Kidney epithelial cell (primary cell): ENCODE measurements around the gene FZD8. TPM values are rescaled to one million over a fixed set of nuclear protein-coding genes. Genes with fewer than 3 reads are reported as not detected.
A peak's percentile ranks its signal among the peaks of the same experiment; 100 is the strongest.

ENCODE experiments used
- DNase-seq: peaks from one replicate; pipeline ENCODE4 v3.0.0-alpha.2; 2010; ENCODE audit warnings: low read depth
- H3K27me3 ChIP-seq: 2 replicates; pipeline ENCODE4 v1.6.0; 2011; ENCODE audit warnings: low read length; ENCODE audit not compliant: control insufficient read depth, insufficient read depth
- H3K36me3 ChIP-seq: 2 replicates; pipeline ENCODE4 v1.5.1; 2011; ENCODE audit warnings: low read length; ENCODE audit not compliant: control insufficient read depth, insufficient read depth
- H3K4me3 ChIP-seq: 2 replicates; pipeline ENCODE4 v1.5.1; 2011; ENCODE audit warnings: low read depth, mild to moderate bottlenecking, control low read depth, low read length
- total RNA-seq: library from RNA; depleted of rRNA; stranded (reverse); fragments of >200 nt; gene quantifications from 2 replicates; pipeline ENCODE4 v1.2.3, GENCODE V29; 2015
- TF ChIP-seq, protein P1 (sequence below): IDR thresholded peaks from 2 replicates; pipeline ENCODE4 v1.5.1; 2011; ENCODE audit warnings: mild to moderate bottlenecking, moderate library complexity, low read length, control low read depth, inconsistent platforms; ENCODE audit not compliant: insufficient read depth, poor library complexity, severe bottlenecking

Gene FZD8
- total RNA-seq, 1 donor from 2014 or later: 12.7 TPM

DNA sequence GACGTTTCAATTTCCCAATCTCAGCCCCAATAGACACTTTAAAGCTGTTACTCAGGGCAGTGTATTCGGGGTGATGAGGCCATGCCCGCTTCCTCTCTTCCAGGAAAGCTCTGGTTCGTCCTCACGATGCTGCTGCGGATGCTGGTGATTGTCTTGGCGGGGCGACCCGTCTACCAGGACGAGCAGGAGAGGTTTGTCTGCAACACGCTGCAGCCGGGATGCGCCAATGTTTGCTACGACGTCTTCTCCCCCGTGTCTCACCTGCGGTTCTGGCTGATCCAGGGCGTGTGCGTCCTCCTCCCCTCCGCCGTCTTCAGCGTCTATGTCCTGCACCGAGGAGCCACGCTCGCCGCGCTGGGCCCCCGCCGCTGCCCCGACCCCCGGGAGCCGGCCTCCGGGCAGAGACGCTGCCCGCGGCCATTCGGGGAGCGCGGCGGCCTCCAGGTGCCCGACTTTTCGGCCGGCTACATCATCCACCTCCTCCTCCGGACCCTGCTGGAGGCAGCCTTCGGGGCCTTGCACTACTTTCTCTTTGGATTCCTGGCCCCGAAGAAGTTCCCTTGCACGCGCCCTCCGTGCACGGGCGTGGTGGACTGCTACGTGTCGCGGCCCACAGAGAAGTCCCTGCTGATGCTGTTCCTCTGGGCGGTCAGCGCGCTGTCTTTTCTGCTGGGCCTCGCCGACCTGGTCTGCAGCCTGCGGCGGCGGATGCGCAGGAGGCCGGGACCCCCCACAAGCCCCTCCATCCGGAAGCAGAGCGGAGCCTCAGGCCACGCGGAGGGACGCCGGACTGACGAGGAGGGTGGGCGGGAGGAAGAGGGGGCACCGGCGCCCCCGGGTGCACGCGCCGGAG lies 34.4 kb downstream of the FZD8 start:
- Histone ChIP-seq H3K27me3 (peaks cover 18% of the 10 kb centered on the region), H3K4me3 (peak overlapping the region; percentile 48), H3K36me3 (no peaks in the 10 kb centered on the region)
- TF ChIP-seq, protein P1, sequence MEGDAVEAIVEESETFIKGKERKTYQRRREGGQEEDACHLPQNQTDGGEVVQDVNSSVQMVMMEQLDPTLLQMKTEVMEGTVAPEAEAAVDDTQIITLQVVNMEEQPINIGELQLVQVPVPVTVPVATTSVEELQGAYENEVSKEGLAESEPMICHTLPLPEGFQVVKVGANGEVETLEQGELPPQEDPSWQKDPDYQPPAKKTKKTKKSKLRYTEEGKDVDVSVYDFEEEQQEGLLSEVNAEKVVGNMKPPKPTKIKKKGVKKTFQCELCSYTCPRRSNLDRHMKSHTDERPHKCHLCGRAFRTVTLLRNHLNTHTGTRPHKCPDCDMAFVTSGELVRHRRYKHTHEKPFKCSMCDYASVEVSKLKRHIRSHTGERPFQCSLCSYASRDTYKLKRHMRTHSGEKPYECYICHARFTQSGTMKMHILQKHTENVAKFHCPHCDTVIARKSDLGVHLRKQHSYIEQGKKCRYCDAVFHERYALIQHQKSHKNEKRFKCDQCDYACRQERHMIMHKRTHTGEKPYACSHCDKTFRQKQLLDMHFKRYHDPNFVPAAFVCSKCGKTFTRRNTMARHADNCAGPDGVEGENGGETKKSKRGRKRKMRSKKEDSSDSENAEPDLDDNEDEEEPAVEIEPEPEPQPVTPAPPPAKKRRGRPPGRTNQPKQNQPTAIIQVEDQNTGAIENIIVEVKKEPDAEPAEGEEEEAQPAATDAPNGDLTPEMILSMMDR: no peak
- DNase-seq: no peak

DNA sequence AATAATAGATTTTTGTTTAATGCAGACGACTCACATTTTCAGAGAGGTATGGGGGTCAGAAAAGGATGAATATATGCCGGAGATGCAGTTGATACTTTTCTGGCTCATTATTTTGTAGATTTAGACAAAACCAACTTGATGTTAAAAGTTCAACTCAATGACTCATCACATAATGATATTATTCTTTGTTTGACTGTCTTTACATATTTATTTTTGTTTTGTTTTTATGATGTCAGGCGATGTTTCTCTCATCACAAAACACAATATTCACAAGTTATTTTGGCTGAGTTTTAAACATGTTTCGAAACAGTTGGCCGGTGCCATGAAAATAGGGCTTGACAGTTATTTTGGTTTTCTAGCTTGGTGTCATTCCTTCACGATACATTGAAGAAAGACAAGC lies 35.7 kb downstream of the FZD8 start:
- Histone ChIP-seq H3K36me3 (no peaks in the 10 kb centered on the region), H3K27me3 (peaks cover 16% of the 10 kb centered on the region), H3K4me3 (no peak overlapping the region)
- TF ChIP-seq, protein P1: no peak
- no peak for DNase-seq

DNA sequence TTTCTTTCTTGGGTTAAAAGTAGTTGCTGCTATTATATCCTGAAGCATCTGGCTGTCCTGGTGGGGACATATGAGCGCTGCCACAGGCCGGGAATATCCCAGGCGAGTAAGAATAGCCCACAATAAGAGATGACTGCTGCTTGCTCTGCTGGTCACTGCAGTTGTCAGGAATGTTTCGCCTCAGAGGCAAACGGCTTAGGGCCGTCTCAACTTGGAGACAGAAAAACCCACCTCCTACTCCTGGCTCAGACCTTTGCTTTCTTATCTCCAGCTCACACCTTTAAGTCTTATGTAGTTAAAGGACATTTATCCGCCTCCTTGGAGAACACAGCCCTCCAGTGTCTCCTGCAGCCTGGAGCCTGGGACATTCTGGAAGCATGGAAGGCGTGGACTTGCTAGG lies 36.9 kb downstream of the FZD8 start, which contains the start of gene GJD4:
GJD4 (plus strand) TSS at position 151 of the 400 bp plus-strand sequence; CDS start at position 378, 227 bp downstream.
- H3K36me3 ChIP-seq: no peaks in the 10 kb centered on the region
- no peak within 1 kb of the TSS for H3K4me3 ChIP-seq
- DNase-seq: no peak
- H3K27me3 ChIP-seq: peaks cover 16% of the 10 kb centered on the region
- TF ChIP-seq, protein P1: no peak

DNA sequence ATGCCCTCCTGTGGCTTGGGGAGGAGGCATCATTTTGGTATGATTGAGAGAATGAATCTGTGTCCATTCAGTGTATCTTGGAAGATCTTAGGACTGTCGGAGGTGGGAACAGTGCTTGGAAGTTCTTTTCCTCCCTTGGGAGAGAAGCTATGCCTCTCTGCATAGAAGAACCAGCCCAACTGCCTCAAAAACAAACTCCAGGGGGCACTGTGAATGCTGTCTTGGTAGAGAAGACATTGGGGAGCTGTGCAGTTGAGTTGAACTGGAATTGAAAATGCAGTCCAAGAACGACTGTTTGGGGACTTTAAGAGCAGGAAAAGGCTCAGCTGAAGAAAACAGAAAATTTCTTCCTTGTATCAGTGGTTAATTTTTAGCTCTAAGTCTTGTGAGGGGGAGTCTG lies 41.9 kb downstream of the FZD8 start:
- TF ChIP-seq, protein P1: peak; percentile 12
- DNase-seq: no peak
- Histone ChIP-seq H3K27me3 (no peaks in the 10 kb centered on the region), H3K4me3 (no peak overlapping the region), H3K36me3 (no peaks in the 10 kb centered on the region)

DNA sequence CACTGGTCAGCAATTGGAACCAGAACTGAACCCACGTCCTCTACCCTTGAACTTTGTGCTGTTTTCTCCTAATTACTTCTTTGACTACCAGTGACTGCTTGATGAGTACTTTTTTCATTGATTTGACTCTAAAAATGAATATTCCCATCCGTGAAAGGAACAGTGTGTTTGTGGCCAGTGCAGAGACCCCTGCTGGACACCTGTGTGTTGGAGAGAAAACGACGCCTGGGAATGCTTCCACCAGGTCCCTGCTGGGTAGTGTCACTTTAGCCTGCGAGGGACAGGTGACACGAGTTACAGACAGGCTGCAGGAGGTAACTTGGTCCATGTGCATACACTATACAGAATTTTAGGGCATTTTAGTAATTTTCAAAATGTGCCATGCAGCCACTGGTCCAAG lies 43.7 kb downstream of the FZD8 start:
- no peak for DNase-seq
- Histone ChIP-seq H3K27me3 (no peaks in the 10 kb centered on the region), H3K36me3 (no peaks in the 10 kb centered on the region), H3K4me3 (no peak overlapping the region)
- TF ChIP-seq, protein P1: peak; percentile 49

DNA sequence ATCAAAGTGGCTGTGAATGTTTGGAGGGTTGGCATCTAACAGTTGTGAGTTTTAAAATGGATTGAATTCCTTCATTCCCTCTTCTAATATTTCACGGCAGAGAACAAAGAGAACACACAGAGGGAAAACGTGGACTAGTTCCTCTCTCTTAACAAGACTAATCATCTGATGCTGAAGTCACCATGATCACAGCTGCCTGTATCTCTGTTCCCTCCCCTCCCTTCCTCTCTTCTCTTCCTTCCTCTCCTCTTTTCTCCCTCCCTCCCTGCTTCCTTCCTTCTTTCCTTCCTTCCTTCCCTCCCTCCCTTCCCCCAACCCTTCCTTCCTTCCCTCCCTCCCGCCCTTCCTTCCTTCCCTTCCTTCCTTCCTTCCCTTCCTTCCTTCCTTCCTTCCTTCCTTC lies 47.0 kb downstream of the FZD8 start:
- Histone ChIP-seq H3K4me3 (no peak overlapping the region), H3K36me3 (no peaks in the 10 kb centered on the region), H3K27me3 (no peaks in the 10 kb centered on the region)
- TF ChIP-seq, protein P1: no peak
- DNase-seq: no peak
